Activated B cell treated with CpG ODN at 0.5 μM for 24 hours (primary cell): ENCODE data around the gene KCTD14. TPM values are rescaled to one million over a fixed set of nuclear protein-coding genes. Genes with fewer than 3 reads are reported as not detected.

Source experiments
- ATAC-seq: fragments of 200-7000 bp; cut with Tn5 transposase; one replicate; pipeline ENCODE4 v1.10.0; 2021; ENCODE audit warnings: low read depth, mild to moderate bottlenecking, moderate library complexity
- CTCF ChIA-PET: fragments of 350-600 bp; sonication (Branson Sonifier 250); formaldehyde crosslinking; loops from one replicate; lab custom pipeline; 2021; ENCODE audit warnings: antibody characterized with exemption; lab: Charles Lee
- POLR2A ChIA-PET: fragments of 350-600 bp; sonication (Branson Sonifier 250); formaldehyde crosslinking; loops from one replicate; lab custom pipeline; 2021; ENCODE audit warnings: antibody characterized with exemption; lab: Charles Lee
- DNase-seq: peaks from one replicate; pipeline ENCODE4 v3.0.0; 2022
- H3K27ac Mint-ChIP-seq: one replicate; pipeline ENCODE4 v1.8.0; 2020; ENCODE audit warnings: mixed read lengths
- H3K27me3 Mint-ChIP-seq: one replicate; pipeline ENCODE4 v1.8.0; 2021; ENCODE audit warnings: mixed read lengths
- H3K36me3 Mint-ChIP-seq: one replicate; pipeline ENCODE4 v1.8.0; 2021; ENCODE audit warnings: low read depth, mixed read lengths
- H3K4me1 Mint-ChIP-seq: one replicate; pipeline ENCODE4 v1.8.0; 2021; ENCODE audit warnings: mixed read lengths
- H3K4me3 Mint-ChIP-seq: one replicate; pipeline ENCODE4 v1.8.0; 2020; ENCODE audit warnings: mild to moderate bottlenecking, mixed read lengths
- H3K9me3 Mint-ChIP-seq: one replicate; pipeline ENCODE4 v1.8.0; 2020; ENCODE audit warnings: mixed read lengths
- intact Hi-C: fragments of 100-400 bp; cut with micrococcal nuclease; formaldehyde crosslinking; loops from one replicate; pipeline ENCODE4 v1.15.1; 2024
- total RNA-seq: library from RNA; stranded (reverse); gene quantifications from 2 replicates; pipeline ENCODE4 v1.2.3, GENCODE V29; 2022
- TF ChIP-seq, protein P1 (sequence below): fragments of 200-600 bp; IDR thresholded peaks from one replicate; pipeline ENCODE4 v1.8.0; 2022; ENCODE audit warnings: antibody characterized with exemption, mild to moderate bottlenecking

KCTD14 gene
- total RNA-seq, 1 donor from 2014 or later: 0.22 TPM

DNA sequence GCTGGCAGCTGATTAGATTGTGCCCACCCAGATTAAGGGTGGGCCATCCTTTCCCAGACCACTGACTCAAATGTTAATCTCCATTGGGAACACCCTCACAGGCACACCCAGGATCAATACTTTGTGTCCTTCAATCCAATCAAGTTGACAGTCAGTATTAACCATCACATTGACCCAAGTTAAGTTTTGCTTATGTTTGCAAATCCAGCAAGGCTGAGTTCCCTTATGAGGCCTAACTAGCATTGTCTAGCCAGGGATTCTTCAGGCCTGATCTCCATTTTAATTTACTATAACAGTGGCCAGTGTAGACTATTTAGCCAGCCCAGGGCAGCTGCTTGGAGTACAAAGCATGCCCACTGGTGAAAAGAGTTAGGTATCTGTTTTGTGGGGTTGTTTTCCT lies 2.3 kb upstream of the KCTD14 start:
- no peak overlapping the region for H3K27ac Mint-ChIP-seq
- no peaks in the 10 kb centered on the region for H3K9me3 Mint-ChIP-seq
- H3K27me3 Mint-ChIP-seq: peaks cover 23% of the 10 kb centered on the region
- H3K36me3 Mint-ChIP-seq: no peaks in the 10 kb centered on the region
- H3K4me3 Mint-ChIP-seq: no peak overlapping the region
- POLR2A ChIA-PET: no interaction called here
- H3K4me1 Mint-ChIP-seq: peaks cover 3% of the 10 kb centered on the region
- intact Hi-C loops: no loop called here
- ATAC-seq: no peak
- DNase-seq: no peak
- TF ChIP-seq, protein P1, sequence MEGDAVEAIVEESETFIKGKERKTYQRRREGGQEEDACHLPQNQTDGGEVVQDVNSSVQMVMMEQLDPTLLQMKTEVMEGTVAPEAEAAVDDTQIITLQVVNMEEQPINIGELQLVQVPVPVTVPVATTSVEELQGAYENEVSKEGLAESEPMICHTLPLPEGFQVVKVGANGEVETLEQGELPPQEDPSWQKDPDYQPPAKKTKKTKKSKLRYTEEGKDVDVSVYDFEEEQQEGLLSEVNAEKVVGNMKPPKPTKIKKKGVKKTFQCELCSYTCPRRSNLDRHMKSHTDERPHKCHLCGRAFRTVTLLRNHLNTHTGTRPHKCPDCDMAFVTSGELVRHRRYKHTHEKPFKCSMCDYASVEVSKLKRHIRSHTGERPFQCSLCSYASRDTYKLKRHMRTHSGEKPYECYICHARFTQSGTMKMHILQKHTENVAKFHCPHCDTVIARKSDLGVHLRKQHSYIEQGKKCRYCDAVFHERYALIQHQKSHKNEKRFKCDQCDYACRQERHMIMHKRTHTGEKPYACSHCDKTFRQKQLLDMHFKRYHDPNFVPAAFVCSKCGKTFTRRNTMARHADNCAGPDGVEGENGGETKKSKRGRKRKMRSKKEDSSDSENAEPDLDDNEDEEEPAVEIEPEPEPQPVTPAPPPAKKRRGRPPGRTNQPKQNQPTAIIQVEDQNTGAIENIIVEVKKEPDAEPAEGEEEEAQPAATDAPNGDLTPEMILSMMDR: no peak
- CTCF ChIA-PET: no interaction called here

- Mint-ChIP-seq H3K36me3 (no peaks in the 10 kb centered on the region), H3K4me3 (no peak overlapping the region), H3K9me3 (no peaks in the 10 kb centered on the region), H3K27ac (no peak overlapping the region), H3K4me1 (peaks cover 3% of the 10 kb centered on the region), H3K27me3 (peaks cover 23% of the 10 kb centered on the region)
- CTCF ChIA-PET: no interaction called here
- TF ChIP-seq, protein P1: no peak
- intact Hi-C loops: no loop called here
- POLR2A ChIA-PET: no interaction called here
- ATAC-seq (no peak), DNase-seq (no peak)
These were observed 350 bp upstream of the KCTD14 start for GRCh38 chr11:78023426-78023825.

GRCh38 chr11:78021611-78022010 lies 1.5 kb downstream of the KCTD14 start:
- TF ChIP-seq, protein P1: no peak
- Mint-ChIP-seq H3K4me3 (no peak overlapping the region), H3K36me3 (no peaks in the 10 kb centered on the region), H3K4me1 (peaks cover 3% of the 10 kb centered on the region), H3K9me3 (no peaks in the 10 kb centered on the region), H3K27me3 (peaks cover 23% of the 10 kb centered on the region), H3K27ac (no peak overlapping the region)
- ATAC-seq (no peak), DNase-seq (no peak)
- intact Hi-C loops: no loop called here
- POLR2A ChIA-PET: interaction anchor here (1.2 kb wide), 1 partner anchor 15 kb away, joined by 3 read pairs; no protein-coding TSS in a partner anchor
- CTCF ChIA-PET: interaction anchor here (1.2 kb wide), 1 partner anchor 22 kb away, joined by 3 read pairs; no protein-coding TSS in a partner anchor

GRCh38 chr11:78020246-78020645 lies 2.8 kb downstream of the KCTD14 start:
- CTCF ChIA-PET: no interaction called here
- Mint-ChIP-seq H3K9me3 (no peaks in the 10 kb centered on the region), H3K27me3 (peaks cover 23% of the 10 kb centered on the region), H3K4me3 (no peak overlapping the region), H3K4me1 (peaks cover 3% of the 10 kb centered on the region), H3K36me3 (no peaks in the 10 kb centered on the region), H3K27ac (no peak overlapping the region)
- intact Hi-C loops: no loop called here
- ATAC-seq: no peak
- DNase-seq: no peak
- POLR2A ChIA-PET: no interaction called here
- TF ChIP-seq, protein P1: no peak

GRCh38 chr11:78019808-78020207 lies 3.3 kb downstream of the KCTD14 start:
- ChIA-PET CTCF (no interaction called here), POLR2A (no interaction called here)
- intact Hi-C loops: no loop called here
- no peak for DNase-seq
- H3K4me1 Mint-ChIP-seq: peaks cover 3% of the 10 kb centered on the region
- no peak for ATAC-seq
- no peaks in the 10 kb centered on the region for H3K36me3 Mint-ChIP-seq
- peaks cover 25% of the 10 kb centered on the region for H3K27me3 Mint-ChIP-seq
- TF ChIP-seq, protein P1: no peak
- H3K4me3 Mint-ChIP-seq: no peak overlapping the region
- H3K9me3 Mint-ChIP-seq: no peaks in the 10 kb centered on the region
- no peak overlapping the region for H3K27ac Mint-ChIP-seq
